Effector memory CD8-positive, alpha-beta T cell (primary cell): ENCODE results near the gene GFY.

Experiments used
- ATAC-seq: fragments of 150-1000 bp; cut with Tn5 transposase; replicated peaks from 2 replicates; pipeline ENCODE4 v1.10.0; 2021; ENCODE audit warnings: mild to moderate bottlenecking, moderate library complexity
- DNase-seq, 3 experiments: peaks; one replicate each; pipeline ENCODE4 v3.0.0; 2021
- H3K27ac Mint-ChIP-seq, 2 donors: one replicate each; pipeline ENCODE4 v1.8.0; 2022; ENCODE audit warnings: mild to moderate bottlenecking in 2 of 2, mixed read lengths in 2 of 2, moderate library complexity in 2 of 2
- H3K27me3 Mint-ChIP-seq, 2 donors: one replicate each; pipeline ENCODE4 v1.8.0; 2022; ENCODE audit warnings: mixed read lengths in 2 of 2
- H3K36me3 Mint-ChIP-seq: one replicate; pipeline ENCODE4 v1.8.0; 2022; ENCODE audit warnings: mild to moderate bottlenecking, moderate library complexity, mixed read lengths; ENCODE audit not compliant: insufficient read depth
- H3K4me1 Mint-ChIP-seq, 2 donors: one replicate each; pipeline ENCODE4 v1.8.0; 2022; ENCODE audit warnings: low read depth in 2 of 2, mixed read lengths in 2 of 2
- H3K4me3 Mint-ChIP-seq, 2 donors: one replicate each; pipeline ENCODE4 v1.8.0; 2022; ENCODE audit warnings: mild to moderate bottlenecking in 2 of 2, mixed read lengths in 2 of 2, moderate library complexity in 2 of 2
- H3K9me3 Mint-ChIP-seq, 2 donors: one replicate each; pipeline ENCODE4 v1.8.0; 2022; ENCODE audit warnings: mixed read lengths in 2 of 2

GFY gene

GRCh38 chr19:49475995-49476880 lies 51.0 kb downstream of the GFY start:
- Mint-ChIP-seq H3K9me3 (no peaks in the 10 kb centered on the region), H3K27me3 (no peaks in the 10 kb centered on the region), H3K4me3 (peak overlapping the region; percentile 94 to 96), H3K27ac (peak overlapping the region; percentile 97 to 98), H3K4me1 (peaks cover 32 to 34% of the 10 kb centered on the region in 2 donors), H3K36me3 (peaks cover 73% of the 10 kb centered on the region)
- peak in 2 of 3 experiments; percentile 44 to 55 for DNase-seq
- peak; percentile 46 for ATAC-seq
